ENCODE measurements around the gene ZNF784. TPM values are rescaled to one million over a fixed set of nuclear protein-coding genes. Genes with fewer than 3 reads are reported as not detected.
A peak's percentile ranks its signal among the peaks of the same experiment; 100 is the strongest.

Gene ZNF784
- total and polyA plus RNA-seq, 2 of the 13 experiments (the other 11 are each of a cell fraction or from before 2014, with no cell fraction given): 4.1 to 4.2 TPM

DNA sequence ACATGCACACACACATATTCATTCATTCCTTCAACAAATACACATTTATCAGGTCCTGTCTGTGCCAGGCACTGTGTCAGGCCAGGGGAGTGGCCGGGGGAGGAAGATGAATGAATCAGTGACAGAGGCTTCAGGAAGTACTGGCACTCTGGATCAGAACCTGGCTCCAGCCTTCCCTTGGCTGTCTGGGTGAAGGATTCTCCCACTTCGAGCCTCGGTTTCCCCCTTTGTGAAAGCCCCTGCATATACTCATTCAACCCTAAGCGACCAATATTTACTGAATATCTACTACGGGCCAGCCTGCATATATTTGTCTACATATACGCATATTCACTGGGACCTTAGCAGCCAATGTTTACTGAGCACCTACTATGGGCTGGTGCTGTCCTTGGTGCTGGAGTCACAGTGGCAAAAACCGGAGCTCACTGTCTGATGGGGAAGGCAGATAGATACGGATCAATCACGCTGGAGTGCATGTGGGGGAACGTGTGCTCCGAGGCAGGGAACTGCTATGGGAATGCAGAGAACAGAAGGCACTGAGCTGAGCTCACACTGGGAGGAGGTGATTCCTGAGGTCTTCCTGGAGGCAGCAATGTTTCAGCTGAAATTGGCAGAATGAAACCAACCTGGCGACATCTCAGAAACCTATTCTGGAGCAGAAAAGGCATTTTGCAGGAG lies 43.1 kb downstream of the ZNF784 start (continued):
- TF ChIP-seq ONECUT2 (CRISPR knock-in tag; IDR thresholded peaks at IDR 0.05): 0 out of 2 replicates have a peak, but pooled peaks have one; percentile 42
- peak; percentile 11; the same call in 1 of the 2 replicates for TF ChIP-seq YEATS4 (CRISPR knock-in tag; IDR thresholded peaks at IDR 0.05; ENCODE audit: borderline replicate concordance)
- TF ChIP-seq, protein P1, sequence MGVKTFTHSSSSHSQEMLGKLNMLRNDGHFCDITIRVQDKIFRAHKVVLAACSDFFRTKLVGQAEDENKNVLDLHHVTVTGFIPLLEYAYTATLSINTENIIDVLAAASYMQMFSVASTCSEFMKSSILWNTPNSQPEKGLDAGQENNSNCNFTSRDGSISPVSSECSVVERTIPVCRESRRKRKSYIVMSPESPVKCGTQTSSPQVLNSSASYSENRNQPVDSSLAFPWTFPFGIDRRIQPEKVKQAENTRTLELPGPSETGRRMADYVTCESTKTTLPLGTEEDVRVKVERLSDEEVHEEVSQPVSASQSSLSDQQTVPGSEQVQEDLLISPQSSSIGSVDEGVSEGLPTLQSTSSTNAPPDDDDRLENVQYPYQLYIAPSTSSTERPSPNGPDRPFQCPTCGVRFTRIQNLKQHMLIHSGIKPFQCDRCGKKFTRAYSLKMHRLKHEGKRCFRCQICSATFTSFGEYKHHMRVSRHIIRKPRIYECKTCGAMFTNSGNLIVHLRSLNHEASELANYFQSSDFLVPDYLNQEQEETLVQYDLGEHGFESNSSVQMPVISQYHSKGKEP (CRISPR knock-in tag; IDR thresholded peaks at IDR 0.05): peak; percentile 77; the same call in 1 of the 2 replicates
- TF ChIP-seq, protein P2, sequence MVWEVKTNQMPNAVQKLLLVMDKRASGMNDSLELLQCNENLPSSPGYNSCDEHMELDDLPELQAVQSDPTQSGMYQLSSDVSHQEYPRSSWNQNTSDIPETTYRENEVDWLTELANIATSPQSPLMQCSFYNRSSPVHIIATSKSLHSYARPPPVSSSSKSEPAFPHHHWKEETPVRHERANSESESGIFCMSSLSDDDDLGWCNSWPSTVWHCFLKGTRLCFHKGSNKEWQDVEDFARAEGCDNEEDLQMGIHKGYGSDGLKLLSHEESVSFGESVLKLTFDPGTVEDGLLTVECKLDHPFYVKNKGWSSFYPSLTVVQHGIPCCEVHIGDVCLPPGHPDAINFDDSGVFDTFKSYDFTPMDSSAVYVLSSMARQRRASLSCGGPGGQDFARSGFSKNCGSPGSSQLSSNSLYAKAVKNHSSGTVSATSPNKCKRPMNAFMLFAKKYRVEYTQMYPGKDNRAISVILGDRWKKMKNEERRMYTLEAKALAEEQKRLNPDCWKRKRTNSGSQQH (CRISPR knock-in tag; IDR thresholded peaks at IDR 0.05; ENCODE audit: low read depth): peak; percentile 88; the same call in 1 of the 2 replicates
- peak; percentile 48 for TF ChIP-seq ZNF781 (CRISPR knock-in tag; IDR thresholded peaks at IDR 0.05; ENCODE audit: borderline replicate concordance, not compliant biosample characterization)
- no peak for TF ChIP-seq ZNF775 (CRISPR knock-in tag; IDR thresholded peaks at IDR 0.05; ENCODE audit: borderline replicate concordance)
- TF ChIP-seq KLF16 (CRISPR knock-in tag; IDR thresholded peaks at IDR 0.05): peak in 1 of 2 experiments; percentile 32; a peak in 1 of 4 replicates
- TF ChIP-seq, protein P3, sequence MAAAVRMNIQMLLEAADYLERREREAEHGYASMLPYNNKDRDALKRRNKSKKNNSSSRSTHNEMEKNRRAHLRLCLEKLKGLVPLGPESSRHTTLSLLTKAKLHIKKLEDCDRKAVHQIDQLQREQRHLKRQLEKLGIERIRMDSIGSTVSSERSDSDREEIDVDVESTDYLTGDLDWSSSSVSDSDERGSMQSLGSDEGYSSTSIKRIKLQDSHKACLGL (CRISPR knock-in tag; IDR thresholded peaks at IDR 0.05): peak; percentile 69; the same call in 1 of the 2 replicates
- TF ChIP-seq FOSL2 (CRISPR knock-in tag; IDR thresholded peaks at IDR 0.05): peak; percentile 24; the same call in 1 of the 2 replicates
- no peak for TF ChIP-seq ATF1 (CRISPR knock-in tag; IDR thresholded peaks at IDR 0.05)
- TF ChIP-seq ZNF441 (CRISPR knock-in tag; IDR thresholded peaks at IDR 0.05; ENCODE audit: borderline replicate concordance): peak; percentile 82
- TF ChIP-seq, protein P4, sequence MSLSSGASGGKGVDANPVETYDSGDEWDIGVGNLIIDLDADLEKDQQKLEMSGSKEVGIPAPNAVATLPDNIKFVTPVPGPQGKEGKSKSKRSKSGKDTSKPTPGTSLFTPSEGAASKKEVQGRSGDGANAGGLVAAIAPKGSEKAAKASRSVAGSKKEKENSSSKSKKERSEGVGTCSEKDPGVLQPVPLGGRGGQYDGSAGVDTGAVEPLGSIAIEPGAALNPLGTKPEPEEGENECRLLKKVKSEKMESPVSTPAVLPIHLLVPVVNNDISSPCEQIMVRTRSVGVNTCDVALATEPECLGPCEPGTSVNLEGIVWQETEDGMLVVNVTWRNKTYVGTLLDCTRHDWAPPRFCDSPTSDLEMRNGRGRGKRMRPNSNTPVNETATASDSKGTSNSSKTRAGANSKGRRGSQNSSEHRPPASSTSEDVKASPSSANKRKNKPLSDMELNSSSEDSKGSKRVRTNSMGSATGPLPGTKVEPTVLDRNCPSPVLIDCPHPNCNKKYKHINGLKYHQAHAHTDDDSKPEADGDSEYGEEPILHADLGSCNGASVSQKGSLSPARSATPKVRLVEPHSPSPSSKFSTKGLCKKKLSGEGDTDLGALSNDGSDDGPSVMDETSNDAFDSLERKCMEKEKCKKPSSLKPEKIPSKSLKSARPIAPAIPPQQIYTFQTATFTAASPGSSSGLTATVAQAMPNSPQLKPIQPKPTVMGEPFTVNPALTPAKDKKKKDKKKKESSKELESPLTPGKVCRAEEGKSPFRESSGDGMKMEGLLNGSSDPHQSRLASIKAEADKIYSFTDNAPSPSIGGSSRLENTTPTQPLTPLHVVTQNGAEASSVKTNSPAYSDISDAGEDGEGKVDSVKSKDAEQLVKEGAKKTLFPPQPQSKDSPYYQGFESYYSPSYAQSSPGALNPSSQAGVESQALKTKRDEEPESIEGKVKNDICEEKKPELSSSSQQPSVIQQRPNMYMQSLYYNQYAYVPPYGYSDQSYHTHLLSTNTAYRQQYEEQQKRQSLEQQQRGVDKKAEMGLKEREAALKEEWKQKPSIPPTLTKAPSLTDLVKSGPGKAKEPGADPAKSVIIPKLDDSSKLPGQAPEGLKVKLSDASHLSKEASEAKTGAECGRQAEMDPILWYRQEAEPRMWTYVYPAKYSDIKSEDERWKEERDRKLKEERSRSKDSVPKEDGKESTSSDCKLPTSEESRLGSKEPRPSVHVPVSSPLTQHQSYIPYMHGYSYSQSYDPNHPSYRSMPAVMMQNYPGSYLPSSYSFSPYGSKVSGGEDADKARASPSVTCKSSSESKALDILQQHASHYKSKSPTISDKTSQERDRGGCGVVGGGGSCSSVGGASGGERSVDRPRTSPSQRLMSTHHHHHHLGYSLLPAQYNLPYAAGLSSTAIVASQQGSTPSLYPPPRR (CRISPR knock-in tag; IDR thresholded peaks at IDR 0.05; ENCODE audit: borderline replicate concordance): 0 out of 2 replicates have a peak, but pooled peaks have one; percentile 6
- TF ChIP-seq, protein P5, sequence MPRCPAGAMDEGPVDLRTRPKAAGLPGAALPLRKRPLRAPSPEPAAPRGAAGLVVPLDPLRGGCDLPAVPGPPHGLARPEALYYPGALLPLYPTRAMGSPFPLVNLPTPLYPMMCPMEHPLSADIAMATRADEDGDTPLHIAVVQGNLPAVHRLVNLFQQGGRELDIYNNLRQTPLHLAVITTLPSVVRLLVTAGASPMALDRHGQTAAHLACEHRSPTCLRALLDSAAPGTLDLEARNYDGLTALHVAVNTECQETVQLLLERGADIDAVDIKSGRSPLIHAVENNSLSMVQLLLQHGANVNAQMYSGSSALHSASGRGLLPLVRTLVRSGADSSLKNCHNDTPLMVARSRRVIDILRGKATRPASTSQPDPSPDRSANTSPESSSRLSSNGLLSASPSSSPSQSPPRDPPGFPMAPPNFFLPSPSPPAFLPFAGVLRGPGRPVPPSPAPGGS (CRISPR knock-in tag; IDR thresholded peaks at IDR 0.05): peak; percentile 73; the same call in 1 of the 2 replicates
- TF ChIP-seq RAD21 (CRISPR knock-in tag; IDR thresholded peaks at IDR 0.05): no peak
- TF ChIP-seq ZNF766 (CRISPR knock-in tag; IDR thresholded peaks at IDR 0.05; ENCODE audit: borderline replicate concordance): no peak
- 0 out of 2 replicates have a peak, but pooled peaks have one; percentile 74 for TF ChIP-seq KLF11 (CRISPR knock-in tag; IDR thresholded peaks at IDR 0.05)
- TF ChIP-seq ZNF891 (CRISPR knock-in tag; IDR thresholded peaks at IDR 0.05): 0 out of 2 replicates have a peak, but pooled peaks have one; percentile 32

Measured in HepG2 (cell line).